H9 (cell line): ENCODE data around the gene SLX4IP. TPM values are rescaled to one million over a fixed set of nuclear protein-coding genes. Genes with fewer than 3 reads are reported as not detected.

Experiments
- DNase-seq: peaks from one replicate; pipeline ENCODE4 v3.0.0-alpha.2; 2017
- H2AFZ ChIP-seq: one replicate; pipeline ENCODE4 v1.6.1; 2013; ENCODE audit warnings: mild to moderate bottlenecking, low read length, control low read depth, moderate library complexity
- H2AK5ac ChIP-seq: 2 replicates; pipeline ENCODE4 v1.6.1; 2013; ENCODE audit warnings: low read length, control low read depth, mixed read lengths; ENCODE audit not compliant: insufficient read length
- H2BK120ac ChIP-seq: one replicate; pipeline ENCODE4 v1.6.1; 2013; ENCODE audit warnings: low read depth, mild to moderate bottlenecking, low read length, control low read depth, inconsistent platforms; ENCODE audit not compliant: poor library complexity, severe bottlenecking
- H2BK12ac ChIP-seq: 2 replicates; pipeline ENCODE4 v1.6.1; 2013; ENCODE audit warnings: low read length, control low read depth, mixed read lengths, low read depth; ENCODE audit not compliant: insufficient read length
- H2BK15ac ChIP-seq: 2 replicates; pipeline ENCODE4 v1.6.1; 2013; ENCODE audit warnings: low read depth, low read length, control low read depth
- H2BK20ac ChIP-seq: one replicate; pipeline ENCODE4 v1.6.1; 2013; ENCODE audit warnings: low read depth, mild to moderate bottlenecking, low read length, control low read depth, inconsistent platforms; ENCODE audit not compliant: poor library complexity, severe bottlenecking
- H2BK5ac ChIP-seq: 2 replicates; pipeline ENCODE4 v1.6.1; 2013; ENCODE audit warnings: low read length, control low read depth, mixed read lengths; ENCODE audit not compliant: insufficient read length
- H3K14ac ChIP-seq: 2 replicates; pipeline ENCODE4 v1.6.1; 2013; ENCODE audit warnings: low read length, control low read depth; ENCODE audit not compliant: insufficient read depth
- H3K18ac ChIP-seq: 2 replicates; pipeline ENCODE4 v1.6.1; 2013; ENCODE audit warnings: low read depth, mild to moderate bottlenecking, mixed read lengths, low read length, control low read depth; ENCODE audit not compliant: insufficient read length
- H3K23ac ChIP-seq: 2 replicates; pipeline ENCODE4 v1.6.1; 2013; ENCODE audit warnings: low read length, control low read depth, mixed read lengths, low read depth; ENCODE audit not compliant: insufficient read length
- H3K23me2 ChIP-seq: 2 replicates; pipeline ENCODE4 v1.6.1; 2013; ENCODE audit warnings: low read depth, mild to moderate bottlenecking, mixed read lengths, low read length, control low read depth; ENCODE audit not compliant: insufficient read length, poor library complexity, severe bottlenecking
- H3K27ac ChIP-seq: 2 replicates; pipeline ENCODE4 v1.5.1; 2013; ENCODE audit warnings: low read length, control low read depth, mixed read lengths, low read depth; ENCODE audit not compliant: insufficient read length
- H3K27me3 ChIP-seq: 2 replicates; pipeline ENCODE4 v1.6.1; 2013; ENCODE audit warnings: low read length, control low read depth, inconsistent platforms; ENCODE audit not compliant: insufficient read depth
- H3K4ac ChIP-seq: 2 replicates; pipeline ENCODE4 v1.6.1; 2013; ENCODE audit warnings: low read depth, mild to moderate bottlenecking, control low read depth, inconsistent platforms, low read length, moderate library complexity
- H3K4me1 ChIP-seq: 2 replicates; pipeline ENCODE4 v1.6.1; 2013; ENCODE audit warnings: low read length, control low read depth, inconsistent platforms; ENCODE audit not compliant: insufficient read depth
- H3K4me2 ChIP-seq: 2 replicates; pipeline ENCODE4 v1.6.1; 2013; ENCODE audit warnings: low read length, control low read depth, mixed read lengths; ENCODE audit not compliant: insufficient read length, insufficient read depth
- H3K56ac ChIP-seq: 2 replicates; pipeline ENCODE4 v1.6.1; 2013; ENCODE audit warnings: low read depth, mild to moderate bottlenecking, mixed read lengths, low read length, control low read depth; ENCODE audit not compliant: insufficient read length
- H3K79me1 ChIP-seq: 2 replicates; pipeline ENCODE4 v1.6.1; 2013; ENCODE audit warnings: low read depth, mild to moderate bottlenecking, moderate library complexity, low read length, control low read depth, inconsistent platforms; ENCODE audit not compliant: insufficient read depth, poor library complexity, severe bottlenecking
- H3K79me2 ChIP-seq: 2 replicates; pipeline ENCODE4 v1.6.1; 2013; ENCODE audit warnings: low read length, control low read depth, inconsistent platforms; ENCODE audit not compliant: insufficient read depth
- H3K9ac ChIP-seq: 2 replicates; pipeline ENCODE4 v1.6.1; 2013; ENCODE audit warnings: low read length, control low read depth, mixed read lengths; ENCODE audit not compliant: insufficient read length; ENCODE audit errors: extremely low read depth
- H3K9me3 ChIP-seq: one replicate; pipeline ENCODE4 v1.6.1; 2013; ENCODE audit warnings: low read depth, low read length, inconsistent platforms; ENCODE audit not compliant: control insufficient read depth
- H3T11ph ChIP-seq: one replicate; pipeline ENCODE4 v1.6.1; 2013; ENCODE audit warnings: mild to moderate bottlenecking, low read length, control low read depth, inconsistent platforms
- H4K20me1 ChIP-seq: one replicate; pipeline ENCODE4 v1.6.1; 2013; ENCODE audit not compliant: control insufficient read depth, insufficient read length, insufficient read depth
- H4K5ac ChIP-seq: 2 replicates; pipeline ENCODE4 v1.6.1; 2013; ENCODE audit warnings: low read depth, mild to moderate bottlenecking, mixed read lengths, low read length, control low read depth; ENCODE audit not compliant: insufficient read length
- H4K8ac ChIP-seq: replicated peaks from 2 replicates; pipeline ENCODE4 v1.6.1; 2013; ENCODE audit warnings: low read length, control low read depth, mixed read lengths, low read depth; ENCODE audit not compliant: insufficient read length
- H4K91ac ChIP-seq: 2 replicates; pipeline ENCODE4 v1.6.1; 2013; ENCODE audit warnings: low read depth, mild to moderate bottlenecking, moderate library complexity, mixed read lengths, low read length, control low read depth; ENCODE audit not compliant: insufficient read length
- H3K27ac Mint-ChIP-seq, 3 experiments: 2 replicates in 2 of 3; 3 replicates in 1 of 3; pipeline ENCODE4 v1.8.0; 2020 to 2021; ENCODE audit warnings: mixed read lengths in 3 of 3, mild to moderate bottlenecking in 1 of 3, moderate library complexity in 1 of 3
- H3K27me3 Mint-ChIP-seq: 2 replicates; pipeline ENCODE4 v1.8.0; 2021; ENCODE audit warnings: low read depth, mild to moderate bottlenecking, moderate library complexity, mixed read lengths
- H3K36me3 Mint-ChIP-seq, 3 experiments: 2 replicates in 2 of 3; 3 replicates in 1 of 3; pipeline ENCODE4 v1.8.0; 2020 to 2021; ENCODE audit warnings: low read depth in 3 of 3, mixed read lengths in 3 of 3; ENCODE audit not compliant: insufficient read depth in 1 of 3
- H3K4me1 Mint-ChIP-seq, 2 experiments: 2 replicates each; pipeline ENCODE4 v1.8.0; 2020; ENCODE audit warnings: mixed read lengths in 2 of 2
- H3K4me3 Mint-ChIP-seq, 2 experiments: 2 replicates in 1 of 2; 3 replicates in 1 of 2; pipeline ENCODE4 v1.8.0; 2020 to 2021; ENCODE audit warnings: mild to moderate bottlenecking in 2 of 2, mixed read lengths in 2 of 2, moderate library complexity in 1 of 2
- H3K9me3 Mint-ChIP-seq, 2 experiments: 2 replicates in 1 of 2; 3 replicates in 1 of 2; pipeline ENCODE4 v1.8.0; 2020; ENCODE audit warnings: mild to moderate bottlenecking in 2 of 2, mixed read lengths in 2 of 2, moderate library complexity in 1 of 2
- CTCF ChIP-seq: fragments of 200-600 bp; sonication (generic); conservative IDR thresholded peaks from 3 replicates; pipeline ENCODE4 v1.8.0; 2021; ENCODE audit warnings: antibody characterized with exemption, mild to moderate bottlenecking
- WGBS: extraction: QIAGEN DNeasy Blood & Tissue Kit; methylation state at CpG from one replicate; pipeline ENCODE4 v1.1.7; 2013; ENCODE audit warnings: missing lambda C conversion rate, low lambda C conversion rate, mixed read lengths; ENCODE audit not compliant: insufficient read length; ENCODE audit errors: extremely low coverage; 5-methylcytosine and 5-hydroxymethylcytosine counted together
- total RNA-seq: library from RNA; stranded (reverse); gene quantifications from 2 replicates; pipeline ENCODE4 v1.2.1, GENCODE V29; 2021

The SLX4IP gene
- total RNA-seq, 1 experiment from 2014 or later = 7.9 TPM

DNA sequence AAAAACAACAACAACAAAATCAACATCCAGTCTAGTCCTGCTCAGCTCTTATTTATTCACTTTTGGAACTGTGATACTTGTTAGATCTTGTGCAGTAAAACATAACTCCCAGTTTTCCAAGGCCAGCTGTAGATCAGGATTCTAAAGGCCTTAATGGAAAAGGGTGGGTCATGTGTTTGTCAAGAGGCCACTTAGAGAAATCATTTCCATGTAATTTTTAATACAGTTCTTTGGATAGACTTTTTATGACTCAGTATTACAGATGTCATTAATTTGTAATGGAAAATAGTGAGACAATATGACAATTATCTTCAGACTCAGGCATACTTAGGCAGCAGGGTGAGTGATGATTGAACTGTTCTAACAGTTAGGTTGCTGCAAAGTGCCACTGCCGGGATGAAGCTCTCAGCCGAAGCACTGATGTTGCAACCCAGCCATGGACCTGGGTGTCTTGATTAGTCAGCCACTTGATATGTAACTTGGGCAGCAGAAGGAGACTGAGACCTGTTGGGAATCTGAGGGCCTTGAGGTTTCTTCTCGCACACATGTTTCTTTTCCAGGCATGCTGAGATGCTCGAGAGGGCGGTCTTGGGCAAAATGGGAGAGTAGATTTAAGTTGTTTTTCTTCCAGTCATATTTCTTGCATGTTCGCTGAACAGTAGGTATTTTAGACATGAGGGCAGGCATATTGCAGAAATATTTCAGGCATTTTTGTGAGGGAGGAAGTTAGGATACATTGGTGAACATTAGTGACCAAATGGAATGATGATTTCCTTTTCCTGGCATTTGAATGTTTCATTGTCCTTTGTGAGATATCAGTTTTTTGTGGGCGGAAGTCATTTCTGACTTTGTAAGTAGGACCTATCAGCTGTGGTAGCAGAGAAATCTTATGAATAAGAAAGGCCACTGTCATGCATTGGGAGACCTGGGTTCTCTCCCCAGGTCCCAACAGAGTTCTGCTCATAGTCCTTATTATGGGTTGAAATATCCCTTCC lies 52.3 kb downstream of the SLX4IP start:
- Mint-ChIP-seq H3K27ac (peak overlapping the region in 1 of 3 experiments; percentile 16; a peak in 3 of 7 replicates), H3K4me1 (peaks cover 46 to 58% of the 10 kb centered on the region in 2 experiments), H3K36me3 (no peaks in the 10 kb centered on the region), H3K27me3 (no peaks in the 10 kb centered on the region), H3K9me3 (no peaks in the 10 kb centered on the region), H3K4me3 (no peak overlapping the region)
- no peak overlapping the region for H3K4me2 ChIP-seq
- H2BK20ac ChIP-seq = no peak overlapping the region
- H2AK5ac ChIP-seq = no peak overlapping the region
- no peak overlapping the region for H4K8ac ChIP-seq
- H4K91ac ChIP-seq = no peak overlapping the region
- H3K23ac ChIP-seq = no peak overlapping the region
- TF ChIP-seq CTCF = no peak
- DNase-seq = no peak
- H3K56ac ChIP-seq = no peak overlapping the region
- H2AFZ ChIP-seq = no peak overlapping the region
- no peak overlapping the region for H2BK120ac ChIP-seq
- no peaks in the 10 kb centered on the region for H3K9me3 ChIP-seq
- H2BK12ac ChIP-seq = no peak overlapping the region
- peaks cover 9% of the 10 kb centered on the region; the same call in 1 of the 2 replicates for H3K4me1 ChIP-seq
- H3K79me1 ChIP-seq = no peaks in the 10 kb centered on the region
- no peak overlapping the region for H4K5ac ChIP-seq
- H3K79me2 ChIP-seq = 0 out of 2 replicates have a peak, but pooled peaks cover 2% of the 10 kb centered on the region
- no peak overlapping the region for H3K18ac ChIP-seq
- H3K4ac ChIP-seq = no peak overlapping the region
- no CpG with 5 or more reads among the region's 7 CpGs for WGBS
- H3T11ph ChIP-seq = no peak overlapping the region
- no peaks in the 10 kb centered on the region for H3K23me2 ChIP-seq
- no peak overlapping the region for H2BK5ac ChIP-seq
- no peaks in the 10 kb centered on the region for H4K20me1 ChIP-seq
- no peaks in the 10 kb centered on the region for H3K27me3 ChIP-seq
- no peak overlapping the region for H3K14ac ChIP-seq
- H3K9ac ChIP-seq = no peak overlapping the region
- no peak overlapping the region for H2BK15ac ChIP-seq
- no peak overlapping the region for H3K27ac ChIP-seq
